Left cardiac atrium (tissue), 4 donors: ENCODE results near the gene ABCB11. TPM values are rescaled to one million over a fixed set of nuclear protein-coding genes. Genes with fewer than 3 reads are reported as not detected.

ENCODE experiments used
- ATAC-seq, 2 donors: fragments of 200-7000 bp; cut with Tn5 transposase; one replicate each; pipeline ENCODE4 v1.9.1; 2020; ENCODE audit warnings: mild to moderate bottlenecking in 2 of 2, moderate library complexity in 2 of 2
- DNase-seq: peaks from one replicate; pipeline ENCODE4 v3.0.0-alpha.2; 2020
- intact Hi-C, 2 donors: fragments of 100-400 bp; cut with DNase I; formaldehyde crosslinking; loops; one replicate each; pipeline versions ENCODE4 v1.14.1 to v1.15.1; 2022 to 2023
- total RNA-seq, 2 donors: library from RNA; stranded (reverse); fragmentation: NEBNext Ultra II Directional; extraction: Animal tissue kit (Norgen Biotek cat#: 25700); gene quantifications; one replicate each; pipeline ENCODE4 v1.2.1, GENCODE V29; 2021
- donor health status: DM: no; HTN: yes; CAD: no.
- donor health status: DM: no; HTN: yes; CAD: no; lungs with severe emphysema.
- donor health status: DM: yes; HTN: yes; CAD: no.
- donor health status: Dilated cardiomyopathy.

Gene ABCB11
- total RNA-seq, 2 donors from 2014 or later = 0.37 to 1.1 TPM

DNA sequence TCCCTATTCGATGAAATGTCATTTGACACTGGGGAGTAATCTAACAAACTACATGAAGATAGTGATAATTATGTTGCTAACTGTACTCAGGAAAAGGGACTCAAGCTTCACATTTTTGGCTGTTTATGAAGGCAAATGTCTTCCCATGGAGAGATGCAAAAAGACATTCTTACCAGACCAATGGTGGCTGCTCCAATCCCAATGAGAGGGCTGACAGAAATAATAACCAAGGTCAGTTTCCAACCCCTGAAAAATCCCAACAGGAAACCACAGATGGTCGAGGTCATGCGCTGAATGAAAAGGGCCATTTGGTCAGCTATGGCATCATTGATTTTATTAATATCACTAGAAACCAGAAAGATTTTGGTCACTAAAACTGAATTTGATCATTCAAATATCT is 37.6 kb downstream of the ABCB11 start:
- no peak for ATAC-seq
- intact Hi-C loops = no loop called here
- DNase-seq = no peak

DNA sequence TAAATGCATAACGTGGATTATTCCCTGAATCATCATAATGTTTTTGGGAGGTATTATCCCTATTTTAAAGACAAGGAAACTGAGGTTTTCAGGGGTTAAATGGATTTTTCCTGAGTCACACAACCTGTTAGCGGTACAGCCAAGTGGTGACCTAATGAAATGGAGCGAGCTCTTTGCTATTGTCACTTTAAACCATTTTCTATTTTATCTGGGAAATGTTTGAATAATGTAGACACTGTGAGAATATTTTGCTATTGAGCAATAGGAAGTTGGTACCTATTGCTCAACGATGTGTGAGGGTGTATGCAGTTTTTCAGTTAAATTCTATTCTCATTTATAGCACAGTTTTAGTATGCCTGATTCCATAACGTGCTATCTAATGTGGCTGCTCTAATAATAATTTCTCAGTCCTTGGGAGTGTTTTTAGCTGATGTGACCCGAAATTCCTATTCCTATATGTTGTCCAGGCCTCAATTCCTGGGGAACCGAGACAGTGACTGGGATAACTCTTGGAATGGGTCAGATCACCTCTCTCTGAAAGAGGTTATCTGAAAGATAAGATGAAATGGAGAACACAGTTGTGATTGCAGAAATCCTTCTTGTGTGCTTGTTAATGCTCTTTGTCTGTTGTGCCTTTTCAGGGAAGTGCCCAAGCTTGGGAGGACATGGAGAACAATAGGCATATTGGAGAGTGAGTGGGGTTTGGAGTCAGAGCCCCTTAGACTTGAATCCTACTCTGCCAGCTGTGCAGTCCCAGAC is 38.4 kb downstream of the ABCB11 start:
- DNase-seq (no peak), ATAC-seq (peak in 1 of 2 donors; percentile 71)
- intact Hi-C loops = no loop called here

DNA sequence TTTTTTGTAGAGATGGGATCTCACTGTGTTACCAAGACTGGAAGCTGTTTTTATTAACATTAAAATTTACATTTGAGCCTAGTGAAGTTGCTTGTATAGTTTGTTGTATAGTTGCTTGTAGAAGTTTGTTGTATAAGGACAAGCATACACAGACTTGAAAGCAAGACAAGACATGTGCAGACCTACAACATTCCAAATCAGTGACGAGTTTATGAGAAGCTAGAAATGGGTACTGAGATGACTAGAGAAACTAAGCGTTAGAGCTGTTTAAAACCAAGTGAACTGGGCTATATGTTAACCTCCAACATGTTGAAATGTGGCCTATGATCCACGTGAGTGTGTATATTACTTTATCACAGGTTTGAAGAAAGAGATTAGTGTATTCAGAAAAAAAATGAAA is 39.1 kb downstream of the ABCB11 start:
- ATAC-seq = no peak

DNA sequence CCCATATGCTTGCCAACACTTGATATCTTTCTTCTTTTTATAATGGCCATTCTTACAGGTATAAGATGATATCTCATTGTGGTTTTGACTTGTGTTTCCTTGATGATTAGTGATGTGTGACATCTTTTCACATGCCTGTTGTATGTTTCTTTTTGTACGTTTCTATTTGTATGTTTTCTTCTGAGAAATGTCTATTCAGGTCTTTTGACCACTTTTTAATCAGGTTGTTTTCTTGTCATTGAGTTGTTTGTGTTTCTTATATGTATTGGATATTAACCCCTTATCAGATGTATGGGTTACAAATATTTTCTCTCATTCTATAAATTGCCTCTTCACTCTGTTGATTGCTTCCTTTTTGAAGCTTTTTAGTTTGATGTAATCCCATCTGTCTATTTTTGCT is 42.4 kb downstream of the ABCB11 start:
- DNase-seq (no peak), ATAC-seq (no peak)
- intact Hi-C loops = no loop called here

More for the DNA sequence above, 39.1 kb downstream of the ABCB11 start:
- intact Hi-C loops = no loop called here
- DNase-seq = no peak

DNA sequence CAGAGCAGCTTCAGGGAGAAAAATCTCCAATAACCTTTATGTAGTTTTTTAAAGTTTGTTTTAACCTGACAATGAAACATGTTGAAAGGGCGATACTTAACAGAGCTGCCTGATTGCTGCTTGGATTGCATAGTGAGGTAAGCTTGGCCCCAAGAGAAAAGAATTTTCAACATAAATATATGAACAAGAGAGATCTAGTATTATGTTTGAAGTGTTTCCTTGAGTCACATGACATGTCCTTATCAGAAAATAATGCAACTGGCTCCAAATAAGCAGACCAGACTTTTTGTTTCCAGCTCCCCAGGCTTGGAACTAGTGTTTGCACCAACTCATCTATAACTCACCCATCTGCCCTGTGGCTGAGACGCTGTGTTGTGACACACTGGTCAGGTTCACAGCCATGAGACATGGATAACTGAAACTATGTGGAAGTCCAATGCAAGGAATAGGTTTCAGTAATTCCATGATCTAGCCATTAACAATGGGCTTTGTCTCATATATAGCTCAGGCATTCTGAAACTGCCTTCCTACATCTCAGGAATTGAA is 44.7 kb downstream of the ABCB11 start:
- DNase-seq (no peak), ATAC-seq (no peak)
- intact Hi-C loops = no loop called here

DNA sequence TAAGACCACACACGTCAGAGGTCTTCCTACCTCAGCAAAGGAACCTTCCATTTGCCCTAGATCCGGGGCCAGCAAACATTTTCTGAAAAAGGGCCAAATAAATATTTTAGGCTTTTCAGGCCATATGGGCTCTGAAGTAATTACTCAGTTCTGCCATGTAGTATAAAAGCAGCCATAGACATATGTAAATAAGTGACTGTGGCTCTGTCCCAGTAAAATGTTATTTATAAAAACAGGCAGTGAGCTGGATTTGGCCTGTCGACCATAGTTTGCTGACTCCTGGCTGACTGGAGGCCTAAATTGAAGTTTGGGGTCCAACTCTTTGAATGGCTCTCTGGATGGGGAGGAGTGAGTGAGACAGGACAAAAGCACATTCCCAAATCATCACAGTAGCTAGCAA is 49.5 kb downstream of the ABCB11 start:
- ATAC-seq (no peak), DNase-seq (no peak)
- intact Hi-C loops = no loop called here

DNA sequence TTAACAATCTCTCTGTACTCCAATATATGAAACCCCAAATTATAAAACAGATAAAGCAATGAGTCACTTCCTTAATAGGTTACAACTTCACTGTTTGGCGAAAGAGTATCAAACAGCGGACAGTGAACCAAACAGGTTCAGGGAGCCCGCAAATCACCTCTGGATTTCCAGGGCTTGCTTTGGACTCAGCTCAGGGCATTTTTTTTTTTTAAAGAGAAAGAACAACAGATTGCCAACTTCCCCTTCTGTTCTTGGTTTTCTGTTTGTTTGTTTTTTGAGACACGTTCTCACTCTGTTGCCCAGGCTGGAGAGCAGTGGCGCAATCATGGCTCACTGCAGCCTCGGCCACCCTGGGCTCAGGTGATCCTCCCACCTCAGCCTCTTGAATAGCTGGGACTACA is 52.7 kb downstream of the ABCB11 start:
- intact Hi-C loops = no loop called here
- ATAC-seq (no peak), DNase-seq (no peak)

DNA sequence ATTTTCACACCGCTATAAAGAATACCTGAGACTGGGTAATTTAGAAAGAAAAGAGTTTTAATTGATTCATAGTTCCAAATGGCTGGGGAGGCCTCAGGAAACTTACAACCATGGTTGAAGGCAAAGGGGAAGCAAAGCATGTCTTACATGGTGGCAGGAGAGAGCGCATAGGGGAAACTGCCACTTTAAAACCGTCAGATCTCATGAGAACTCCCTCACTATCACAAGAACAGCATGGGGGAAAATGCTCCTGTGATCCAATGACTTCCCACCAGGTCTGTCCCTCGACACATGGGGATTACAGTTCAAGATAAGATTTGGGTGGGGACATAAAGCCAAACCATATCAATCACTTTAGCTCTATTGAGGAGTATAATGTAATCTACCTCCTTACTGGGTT is 53.5 kb downstream of the ABCB11 start:
- DNase-seq = no peak
- intact Hi-C loops = loop anchor here in 1 of 2 donors (2.0 kb wide), 1 partner anchor 35 kb away; no protein-coding TSS in a partner anchor
- no peak for ATAC-seq

DNA sequence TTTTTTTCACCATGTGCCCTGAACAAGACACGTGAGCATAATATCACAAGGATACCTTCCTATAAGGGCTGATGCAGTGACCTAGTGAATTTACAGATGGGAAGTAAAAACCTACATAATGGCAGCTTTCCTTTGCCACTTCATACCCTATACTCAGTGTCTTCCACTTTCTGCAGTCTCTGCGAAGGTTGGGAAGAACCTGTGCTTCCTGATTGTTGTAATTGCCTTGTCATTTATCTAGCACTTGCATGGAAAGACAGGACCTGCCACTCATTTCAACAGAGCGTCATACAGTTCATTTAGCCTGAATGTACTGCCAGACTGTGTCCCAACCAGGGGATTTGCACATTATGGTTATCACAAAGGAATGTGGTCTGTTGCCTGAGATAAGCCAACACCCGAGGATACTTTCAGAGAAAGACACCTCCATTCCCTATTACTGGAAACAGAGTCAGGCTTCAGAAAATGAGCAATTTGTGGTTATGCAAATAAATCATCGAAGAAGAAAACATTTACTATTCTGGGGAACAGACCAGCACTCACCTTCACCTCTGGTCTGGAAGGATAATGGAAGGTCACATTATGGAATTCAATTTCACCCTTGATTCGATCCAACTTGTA is 55.0 kb downstream of the ABCB11 start:
- intact Hi-C loops = loop anchor here in 1 of 2 donors (2.0 kb wide), 1 partner anchor 37 kb away; no protein-coding TSS in a partner anchor
- peak in 1 of 2 donors; percentile 73 for ATAC-seq
- DNase-seq = no peak

DNA sequence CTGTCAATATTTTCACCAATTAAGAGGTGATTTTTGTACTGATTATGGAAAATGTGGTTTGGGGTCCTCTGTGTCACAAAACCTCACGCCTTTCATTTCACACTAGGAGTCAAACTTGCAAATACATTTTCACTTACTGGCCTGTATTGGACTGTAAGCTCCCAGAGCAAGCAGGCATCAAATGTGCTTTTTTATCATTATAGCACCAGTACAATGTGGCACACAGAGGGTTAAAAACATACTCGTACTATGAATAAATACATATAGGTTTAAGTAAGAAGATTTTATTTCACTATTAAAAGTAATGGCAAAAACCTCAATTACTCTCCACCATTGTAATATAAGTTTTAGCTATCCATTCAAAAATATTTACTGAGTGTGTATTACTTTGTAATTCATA is 56.7 kb downstream of the ABCB11 start:
- intact Hi-C loops = no loop called here
- ATAC-seq = no peak
- no peak for DNase-seq

DNA sequence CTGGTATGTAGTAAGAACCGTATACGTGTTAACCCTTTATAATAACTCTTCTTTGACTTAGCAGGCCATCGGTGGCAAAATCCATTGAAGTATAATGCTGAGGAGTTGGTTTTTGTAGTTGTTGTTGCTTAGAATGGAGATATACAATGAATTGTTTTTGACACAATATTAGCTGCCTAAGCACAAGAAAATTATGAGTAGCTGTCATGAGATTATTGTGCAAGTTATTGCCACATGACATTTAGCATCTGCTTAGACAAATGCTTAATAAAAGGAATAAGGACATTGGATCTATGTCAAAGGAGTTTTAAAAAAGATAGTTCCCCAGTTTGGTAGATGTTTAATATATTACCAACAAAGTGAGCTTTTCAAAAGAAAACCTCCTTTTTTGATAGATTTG is 59.9 kb downstream of the ABCB11 start:
- DNase-seq = no peak
- peak in 1 of 2 donors; percentile 26 for ATAC-seq
- intact Hi-C loops = no loop called here

DNA sequence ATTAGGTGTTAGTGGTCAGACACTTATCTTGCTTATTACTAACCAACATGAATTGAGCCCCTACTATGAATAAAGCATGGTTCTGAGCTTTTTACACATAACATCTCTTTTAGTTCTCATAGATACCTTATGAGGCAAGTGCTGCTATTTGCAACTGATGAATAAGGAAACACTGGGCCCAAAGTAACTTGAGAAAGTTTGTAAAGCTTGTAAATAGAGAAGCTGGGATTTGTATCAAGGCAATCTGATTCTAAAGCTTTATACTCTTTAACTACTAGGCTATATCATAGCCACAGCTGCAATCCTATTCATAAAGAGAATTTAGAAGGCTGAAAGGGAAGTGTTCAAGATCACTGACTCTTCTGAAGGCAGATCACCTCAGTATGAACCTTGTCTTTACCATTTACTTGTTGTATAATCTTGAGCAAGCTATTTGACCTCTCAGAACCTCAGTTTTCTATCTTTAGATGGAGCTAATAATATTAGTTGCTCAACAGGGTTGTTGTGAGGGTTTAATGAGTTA is 60.4 kb downstream of the ABCB11 start:
- intact Hi-C loops = no loop called here
- ATAC-seq = no peak
- DNase-seq = no peak

DNA sequence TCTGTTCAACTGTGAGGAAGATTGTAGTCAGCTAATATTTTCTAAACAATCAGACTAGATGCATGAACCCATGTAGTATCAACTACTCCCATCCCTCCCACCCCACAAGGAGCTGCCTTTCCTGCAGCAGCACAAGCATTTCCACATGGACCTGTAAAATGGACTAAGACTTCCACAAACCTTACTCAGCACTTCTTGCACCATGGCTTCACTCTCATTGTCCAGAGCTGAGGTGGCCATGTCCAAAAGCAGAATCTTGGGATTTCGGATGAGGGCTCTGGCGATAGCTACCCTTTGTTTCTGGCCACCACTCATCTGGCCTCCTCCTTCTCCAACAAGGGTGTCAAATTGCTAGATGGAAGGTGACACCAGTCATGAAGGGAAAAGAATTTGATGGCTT is 61.3 kb downstream of the ABCB11 start:
- DNase-seq = no peak
- intact Hi-C loops = loop anchor here in 1 of 2 donors (5.0 kb wide), 1 partner anchor 117 kb away; no protein-coding TSS in a partner anchor
- no peak for ATAC-seq

DNA sequence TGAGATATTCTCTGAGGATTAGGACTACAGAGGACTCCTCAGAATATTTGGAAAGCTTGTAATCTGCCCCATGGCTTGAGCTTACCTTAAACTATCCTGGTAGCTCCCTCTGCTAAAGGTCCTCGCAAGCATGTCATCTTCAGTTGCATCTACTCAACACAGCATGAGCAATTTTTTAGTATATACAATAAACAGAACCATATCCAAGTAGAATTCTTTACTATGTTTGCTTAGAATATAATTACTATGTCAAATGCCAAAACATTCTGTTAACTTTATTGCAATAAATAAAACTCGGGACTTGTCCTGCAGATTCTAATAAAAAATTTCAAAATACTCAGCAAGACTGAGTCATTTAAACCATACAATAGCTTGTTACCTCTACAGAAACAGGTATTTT is 62.8 kb downstream of the ABCB11 start:
- intact Hi-C loops = loop anchor here in 1 of 2 donors (5.0 kb wide), 1 partner anchor 119 kb away; no protein-coding TSS in a partner anchor
- DNase-seq = no peak
- no peak for ATAC-seq

DNA sequence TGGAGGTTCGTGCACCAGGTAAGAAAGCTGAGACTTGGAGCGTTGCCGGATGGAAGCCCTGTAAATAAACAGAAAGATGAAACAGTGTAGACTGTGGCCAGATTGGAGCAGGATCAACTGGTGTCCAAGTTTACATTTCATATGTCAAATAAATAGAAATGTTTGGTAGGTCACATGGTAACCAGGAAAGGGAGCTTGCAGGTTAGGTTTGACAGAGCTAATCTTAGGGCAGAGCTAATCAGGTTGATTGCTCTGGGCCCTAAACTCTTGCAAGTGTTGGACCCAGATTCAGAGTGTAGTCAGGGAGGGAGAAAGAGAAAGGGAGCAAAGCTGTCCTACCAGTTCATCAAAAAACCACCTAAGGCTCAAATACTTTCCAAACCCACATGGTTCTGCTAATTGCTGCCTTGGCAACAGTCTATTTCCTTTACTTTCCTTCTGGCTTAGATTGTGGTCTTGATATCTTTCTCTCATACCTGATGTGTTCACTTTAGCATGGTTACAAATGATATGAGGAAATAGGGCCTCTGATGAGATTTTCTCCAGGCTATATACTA is 66.8 kb downstream of the ABCB11 start:
- DNase-seq (no peak), ATAC-seq (no peak)
- intact Hi-C loops = loop anchor here in 1 of 2 donors (5.0 kb wide), 2 partner anchors 178 to 258 kb away; no protein-coding TSS in a partner anchor

DNA sequence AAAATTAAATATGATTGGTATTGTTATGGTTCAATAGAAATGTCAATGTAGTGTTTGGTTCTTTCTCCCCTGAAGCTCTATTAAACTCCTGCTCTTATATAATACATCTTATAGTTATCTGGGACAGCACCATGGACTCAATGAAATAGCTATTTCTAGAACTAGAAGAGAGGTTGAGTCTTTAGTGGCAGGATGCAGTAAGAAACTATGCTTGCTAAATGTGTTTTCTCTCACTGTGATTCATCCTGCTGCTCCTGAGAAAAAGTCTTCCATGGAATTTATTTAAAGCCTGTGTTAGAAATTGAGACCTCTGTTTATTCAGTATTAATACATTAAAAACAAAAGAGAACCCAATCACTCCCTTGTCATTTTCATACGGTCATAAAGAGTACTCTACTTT is 68.5 kb downstream of the ABCB11 start:
- DNase-seq = no peak
- intact Hi-C loops = loop anchor here in 1 of 2 donors (5.0 kb wide), 2 partner anchors 180 to 260 kb away; no protein-coding TSS in a partner anchor
- ATAC-seq = no peak

DNA sequence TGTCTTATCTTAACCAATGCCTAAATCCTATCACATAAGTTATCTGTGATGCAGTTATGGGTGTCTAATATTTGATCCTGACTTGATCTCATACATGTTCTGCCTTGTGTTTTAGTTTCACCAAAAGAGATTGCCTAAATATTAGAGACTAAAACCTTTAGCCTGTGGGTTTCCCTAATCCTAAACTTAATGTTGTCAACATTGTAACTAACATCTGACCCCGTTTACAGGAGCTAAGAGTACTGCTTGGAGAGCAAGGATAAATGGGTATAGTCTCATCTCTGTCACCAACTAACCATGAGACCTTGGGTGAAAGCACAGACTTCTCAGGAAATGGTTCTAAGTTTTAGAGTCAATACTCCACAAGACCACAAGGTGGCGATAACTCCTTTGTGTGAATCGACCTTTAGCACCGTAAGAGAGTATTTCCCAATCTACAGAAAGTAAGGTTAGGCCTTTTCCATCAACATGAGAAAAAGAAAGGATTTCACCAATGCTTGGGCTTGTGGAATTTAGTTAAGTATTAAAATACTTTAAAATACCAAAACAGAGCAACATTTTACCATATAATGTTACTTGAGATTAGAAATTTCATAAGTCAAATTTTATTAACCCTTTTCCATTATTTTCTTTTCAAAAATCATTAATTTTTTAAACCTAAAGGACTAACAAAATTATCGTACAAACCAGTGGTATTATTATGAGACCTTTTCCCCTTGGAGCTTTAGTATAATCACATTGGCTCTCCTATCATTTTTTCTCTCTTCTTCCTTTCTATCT is 69.5 kb downstream of the ABCB11 start:
- ATAC-seq = peak; percentile 83 to 91
- intact Hi-C loops = loop anchor here in 1 of 2 donors (5.0 kb wide), 2 partner anchors 181 to 261 kb away; no protein-coding TSS in a partner anchor
- DNase-seq = no peak

DNA sequence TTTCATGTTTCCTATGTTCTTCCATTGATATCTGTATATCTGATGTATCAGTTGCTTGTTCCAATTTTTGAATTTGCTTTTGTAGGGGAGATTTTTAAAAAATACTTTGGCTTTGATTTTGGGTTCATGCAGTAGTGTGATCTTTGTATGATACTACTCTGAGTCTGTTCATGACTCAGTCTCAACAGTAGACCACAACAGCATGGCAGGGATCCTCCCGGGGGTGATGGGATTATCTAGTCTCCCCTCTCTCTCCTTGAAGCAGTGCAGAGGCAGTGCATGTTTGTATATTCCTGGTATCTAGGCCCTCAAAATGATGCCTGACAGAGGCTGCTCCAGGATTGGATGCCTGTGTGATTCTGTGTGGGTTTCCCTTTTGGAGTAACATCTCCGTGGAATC is 74.7 kb downstream of the ABCB11 start:
- no peak for ATAC-seq
- intact Hi-C loops = no loop called here

DNA sequence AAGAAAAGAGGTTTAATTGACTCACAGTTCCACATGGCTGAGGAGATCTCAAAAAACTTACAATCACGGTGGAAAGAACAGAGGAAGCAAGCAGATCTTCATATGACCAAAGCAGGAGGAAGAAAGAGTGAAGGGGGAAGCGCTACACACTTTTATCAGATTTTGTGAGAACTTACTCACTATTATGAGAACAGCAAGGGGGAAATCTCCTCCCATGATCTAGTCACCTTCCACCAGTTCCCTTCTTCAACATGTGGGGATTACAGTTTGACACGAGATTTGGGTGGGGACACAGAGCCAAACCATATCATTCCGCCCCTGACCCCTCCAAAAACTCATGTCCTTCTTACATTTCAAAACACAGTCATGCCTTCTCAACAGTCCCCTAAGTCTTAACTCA is 75.8 kb downstream of the ABCB11 start:
- intact Hi-C loops = no loop called here
- no peak for ATAC-seq
- no peak for DNase-seq

More for the DNA sequence above, 74.7 kb downstream of the ABCB11 start:
- DNase-seq = no peak
